HEK293 (cell line): Measurements from ENCODE around the gene ADD1.

ENCODE experiments used
- CTCF ChIA-PET: fragments of 350-600 bp; formaldehyde crosslinking; extraction: SDS; loops from one replicate; lab custom pipeline; 2021; ENCODE audit warnings: antibody characterized with exemption; lab: Yijun Ruan, JAX
- POLR2A ChIA-PET: fragments of 300-600 bp; formaldehyde crosslinking; extraction: SDS; loops from one replicate; lab custom pipeline; 2020; ENCODE audit warnings: antibody characterized with exemption, inconsistent platforms; lab: Yijun Ruan, JAX
- H3K27ac ChIP-seq: fragments of 200-500 bp; sonication (Bioruptor generic); 2 replicates; pipeline ENCODE4 v1.5.1; 2014; ENCODE audit warnings: low read depth, low read length, control low read depth, inconsistent platforms; ENCODE audit errors: extremely low read depth
- H3K36me3 ChIP-seq, 2 experiments: fragments of 200-500 bp in 1 of 2; sonication (Bioruptor generic) in 1 of 2; 1 replicate in 1 of 2; 2 replicates in 1 of 2; pipeline ENCODE4 v1.5.1; 2014 to 2017; ENCODE audit warnings: inconsistent platforms in 2 of 2, low read length in 2 of 2; ENCODE audit not compliant: control insufficient read depth in 2 of 2, insufficient read depth in 1 of 2
- H3K4me1 ChIP-seq: fragments of 200-500 bp; sonication (Bioruptor generic); 2 replicates; pipeline ENCODE4 v1.5.1; 2014; ENCODE audit warnings: mild to moderate bottlenecking, low read length, inconsistent platforms; ENCODE audit not compliant: control insufficient read depth, insufficient read depth
- H3K4me3 ChIP-seq: 2 replicates; pipeline ENCODE4 v1.5.1; 2011; ENCODE audit warnings: low read depth, mild to moderate bottlenecking, control low read depth, low read length, moderate library complexity
- H3K9me3 ChIP-seq: fragments of 200-500 bp; sonication (Bioruptor generic); 2 replicates; pipeline ENCODE4 v1.5.1; 2014; ENCODE audit warnings: low read depth, low read length, inconsistent platforms; ENCODE audit not compliant: control insufficient read depth, insufficient read depth
- CTCF ChIP-seq: fragments of 450-650 bp; formaldehyde crosslinking; IDR thresholded peaks from 2 replicates; pipeline ENCODE4 v1.5.1; 2016; ENCODE audit warnings: missing biosample characterization, missing genetic modification characterization
- FEZF1 ChIP-seq: fragments of 450-650 bp; formaldehyde crosslinking; IDR thresholded peaks from 2 replicates; pipeline ENCODE4 v1.5.1; 2016; ENCODE audit warnings: missing biosample characterization, missing genetic modification characterization
- GLI2 ChIP-seq: fragments of 450-650 bp; formaldehyde crosslinking; IDR thresholded peaks from 2 replicates; pipeline ENCODE4; 2017; ENCODE audit warnings: missing biosample characterization, missing genetic modification characterization, low read depth, borderline replicate concordance
- KLF17 ChIP-seq: fragments of 450-650 bp; formaldehyde crosslinking; IDR thresholded peaks from 2 replicates; pipeline ENCODE4 v1.5.1; 2016; ENCODE audit warnings: missing biosample characterization, missing genetic modification characterization
- ZFP3 ChIP-seq: fragments of 450-650 bp; formaldehyde crosslinking; IDR thresholded peaks from 2 replicates; pipeline ENCODE4 v1.5.1; 2016; ENCODE audit warnings: low read depth, missing biosample characterization, missing genetic modification characterization
- ZNF211 ChIP-seq: fragments of 450-650 bp; formaldehyde crosslinking; IDR thresholded peaks from 2 replicates; pipeline ENCODE4 v1.5.1; 2016; ENCODE audit warnings: low read depth, missing biosample characterization, missing genetic modification characterization
- ZNF280D ChIP-seq: fragments of 450-650 bp; formaldehyde crosslinking; IDR thresholded peaks from 2 replicates; pipeline ENCODE4 v1.5.1; 2016; ENCODE audit warnings: missing biosample characterization, missing genetic modification characterization
- ZNF335 ChIP-seq: fragments of 450-650 bp; formaldehyde crosslinking; conservative IDR thresholded peaks from 2 replicates; pipeline ENCODE4 v1.5.1; 2016; ENCODE audit warnings: missing biosample characterization, missing genetic modification characterization
- ZNF48 ChIP-seq: fragments of 450-650 bp; formaldehyde crosslinking; IDR thresholded peaks from 2 replicates; pipeline ENCODE4 v1.5.1; 2016; ENCODE audit warnings: missing biosample characterization, missing genetic modification characterization
- ZNF529 ChIP-seq: fragments of 450-650 bp; formaldehyde crosslinking; IDR thresholded peaks from 2 replicates; pipeline ENCODE4 v1.5.1; 2017; ENCODE audit warnings: missing genetic modification characterization, missing biosample characterization; ENCODE audit not compliant: insufficient replicate concordance
- ZNF555 ChIP-seq: fragments of 450-650 bp; formaldehyde crosslinking; conservative IDR thresholded peaks from 2 replicates; pipeline ENCODE4 v1.5.1; 2017; ENCODE audit warnings: missing biosample characterization, mild to moderate bottlenecking, missing genetic modification characterization, inconsistent platforms
- ZNF623 ChIP-seq: fragments of 450-650 bp; formaldehyde crosslinking; IDR thresholded peaks from 2 replicates; pipeline ENCODE4 v1.5.1; 2016; ENCODE audit warnings: missing biosample characterization, missing genetic modification characterization

Gene ADD1

GRCh38 chr4:2802618-2803531, 40.8 kb upstream of the ADD1 start (continued):
- no peak for TF ChIP-seq CTCF (tag by site-specific recombination)
- no peak for TF ChIP-seq ZNF211 (tag by site-specific recombination)
- no peak for TF ChIP-seq GLI2 (tag by site-specific recombination)
- no peak for TF ChIP-seq ZNF335

GRCh38 chr4:2803624-2804448, 39.8 kb upstream of the ADD1 start:
- TF ChIP-seq FEZF1 (tag by site-specific recombination) (no peak), ZNF280D (tag by site-specific recombination) (0 out of 2 replicates have a peak, but pooled peaks have one; percentile 33), ZNF529 (no peak), ZNF623 (tag by site-specific recombination) (peak; percentile 99), ZNF48 (tag by site-specific recombination) (no peak), ZFP3 (tag by site-specific recombination) (no peak), KLF17 (peak; percentile 80)
- Histone ChIP-seq H3K27ac (no peak overlapping the region), H3K4me3 (no peak overlapping the region), H3K9me3 (no peaks in the 10 kb centered on the region), H3K36me3 (no peaks in the 10 kb centered on the region), H3K4me1 (no peaks in the 10 kb centered on the region)
- CTCF ChIA-PET, result no interaction called here
- POLR2A ChIA-PET, result interaction anchor here (0.6 to 1.3 kb wide), 2 partner anchors 8 to 182 kb away, joined by 6 to 11 read pairs; no protein-coding TSS in a partner anchor

GRCh38 chr4:2804449-2804972, 39.1 kb upstream of the ADD1 start:
- no peak overlapping the region for H3K27ac ChIP-seq

More at GRCh38 chr4:2804449-2804972, 39.1 kb upstream of the ADD1 start:
- Histone ChIP-seq H3K36me3 (no peaks in the 10 kb centered on the region), H3K4me3 (no peak overlapping the region), H3K9me3 (no peaks in the 10 kb centered on the region), H3K4me1 (no peaks in the 10 kb centered on the region)
- no peak for TF ChIP-seq ZNF555 (tag by site-specific recombination)
- POLR2A ChIA-PET, result no interaction called here
- CTCF ChIA-PET, result no interaction called here
